Muscle layer of duodenum (tissue), 2 donors: ENCODE measurements around the gene ADAM15.
A peak's percentile ranks its signal among the peaks of the same experiment; 100 is the strongest.

Experiments
- H3K27ac ChIP-seq: one replicate; pipeline ENCODE4 v1.7.0; 2013; ENCODE audit warnings: mild to moderate bottlenecking, low read length
- H3K27me3 ChIP-seq: one replicate; pipeline ENCODE4 v1.7.0; 2013; ENCODE audit warnings: low read depth, mild to moderate bottlenecking, control low read depth, low read length
- H3K36me3 ChIP-seq, 2 donors: one replicate each; pipeline ENCODE4 v1.7.0; 2013; ENCODE audit warnings: low read length in 2 of 2, control low read depth in 1 of 2, mild to moderate bottlenecking in 1 of 2; ENCODE audit not compliant: insufficient read depth in 2 of 2, control insufficient read depth in 1 of 2
- H3K4me1 ChIP-seq, 2 donors: one replicate each; pipeline ENCODE4 v1.7.0; 2013; ENCODE audit warnings: low read length in 2 of 2, mild to moderate bottlenecking in 2 of 2, control low read depth in 1 of 2, moderate library complexity in 1 of 2; ENCODE audit not compliant: insufficient read depth in 2 of 2, control insufficient read depth in 1 of 2
- H3K4me3 ChIP-seq, 2 donors: one replicate each; pipeline ENCODE4 v1.7.0; 2013; ENCODE audit warnings: low read length in 2 of 2, low read depth in 1 of 2, mild to moderate bottlenecking in 1 of 2
- H3K9me3 ChIP-seq, 2 donors: one replicate each; pipeline ENCODE4 v1.7.0; 2013; ENCODE audit warnings: low read length in 2 of 2, control low read depth in 1 of 2, mild to moderate bottlenecking in 1 of 2; ENCODE audit not compliant: control insufficient read depth in 1 of 2
- donor health status: healthy.

Gene ADAM15

DNA sequence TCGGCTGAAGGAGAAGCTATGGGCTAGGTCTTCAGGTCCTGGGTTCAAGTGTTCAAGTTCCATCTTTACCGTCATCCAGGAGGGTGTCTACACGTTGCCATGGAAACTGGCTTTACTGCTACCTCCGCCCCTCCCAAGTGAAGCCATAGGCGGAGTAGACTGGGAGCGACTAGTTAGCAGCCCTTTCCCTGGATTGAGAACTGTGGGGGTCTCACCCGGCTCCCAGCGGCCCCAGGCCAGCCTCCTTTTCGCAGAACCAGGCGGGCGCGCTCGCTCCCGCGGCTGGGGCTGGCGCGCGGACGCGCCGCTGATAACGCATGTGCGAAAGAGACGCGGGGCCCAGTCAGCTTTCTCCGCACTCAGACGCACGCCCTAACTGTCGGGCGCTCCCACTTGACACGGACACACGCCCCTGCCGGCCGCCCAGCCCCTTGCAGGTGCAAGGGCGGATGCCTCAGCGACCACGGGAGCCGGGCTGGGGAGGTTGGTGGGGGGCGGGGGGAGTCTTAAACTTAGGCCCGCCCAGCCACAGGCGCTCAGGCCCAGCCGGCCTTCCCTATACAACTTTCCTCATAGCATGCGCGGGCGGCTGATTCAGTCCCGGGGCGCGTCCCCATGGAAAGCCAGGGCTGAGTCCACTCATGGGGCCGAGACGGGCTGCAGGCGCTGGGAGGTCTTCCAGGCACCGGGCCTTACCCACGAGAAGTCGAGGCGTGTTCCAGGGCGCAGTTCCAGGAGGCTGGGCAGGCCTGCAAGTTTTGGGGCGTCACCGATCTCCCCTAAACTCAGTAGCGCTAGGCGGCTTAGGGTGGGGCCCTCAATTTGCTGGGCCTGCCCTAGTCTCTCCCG is 19.8 kb downstream of the ADAM15 start:
- H3K4me1 ChIP-seq = peaks cover 3 to 17% of the 10 kb centered on the region in 2 donors
- H3K27ac ChIP-seq = peak overlapping the region; percentile 16
- H3K4me3 ChIP-seq = peak overlapping the region; percentile 57 to 66
- no peaks in the 10 kb centered on the region for H3K9me3 ChIP-seq
- no peaks in the 10 kb centered on the region for H3K27me3 ChIP-seq
- H3K36me3 ChIP-seq = no peaks in the 10 kb centered on the region

DNA sequence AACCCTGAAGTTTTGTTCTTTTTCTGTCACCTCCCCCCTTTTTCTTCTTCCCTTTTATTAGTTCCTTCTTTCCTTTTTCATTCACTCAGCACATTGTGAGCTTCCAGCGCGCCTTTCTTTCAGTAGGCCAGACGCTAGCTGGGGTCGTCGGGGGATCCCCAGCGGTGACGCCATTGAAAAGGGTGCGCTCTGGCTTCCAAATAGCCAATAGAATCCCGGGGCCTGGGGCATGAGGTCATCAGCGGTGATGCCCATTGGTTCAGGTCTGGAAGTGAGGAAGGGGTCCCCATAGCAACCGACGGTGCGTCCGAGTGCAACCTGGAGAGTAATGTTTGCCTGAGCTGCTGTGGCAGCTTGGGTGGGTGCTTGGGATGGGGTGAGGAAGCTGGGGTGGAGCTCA is 20.6 kb downstream of the ADAM15 start:
- H3K4me1 ChIP-seq = peaks cover 3 to 17% of the 10 kb centered on the region in 2 donors
- no peak overlapping the region for H3K27ac ChIP-seq
- peak overlapping the region in 1 of 2 donors; percentile 57 for H3K4me3 ChIP-seq
- H3K27me3 ChIP-seq = no peaks in the 10 kb centered on the region
- no peaks in the 10 kb centered on the region for H3K36me3 ChIP-seq
- H3K9me3 ChIP-seq = no peaks in the 10 kb centered on the region

DNA sequence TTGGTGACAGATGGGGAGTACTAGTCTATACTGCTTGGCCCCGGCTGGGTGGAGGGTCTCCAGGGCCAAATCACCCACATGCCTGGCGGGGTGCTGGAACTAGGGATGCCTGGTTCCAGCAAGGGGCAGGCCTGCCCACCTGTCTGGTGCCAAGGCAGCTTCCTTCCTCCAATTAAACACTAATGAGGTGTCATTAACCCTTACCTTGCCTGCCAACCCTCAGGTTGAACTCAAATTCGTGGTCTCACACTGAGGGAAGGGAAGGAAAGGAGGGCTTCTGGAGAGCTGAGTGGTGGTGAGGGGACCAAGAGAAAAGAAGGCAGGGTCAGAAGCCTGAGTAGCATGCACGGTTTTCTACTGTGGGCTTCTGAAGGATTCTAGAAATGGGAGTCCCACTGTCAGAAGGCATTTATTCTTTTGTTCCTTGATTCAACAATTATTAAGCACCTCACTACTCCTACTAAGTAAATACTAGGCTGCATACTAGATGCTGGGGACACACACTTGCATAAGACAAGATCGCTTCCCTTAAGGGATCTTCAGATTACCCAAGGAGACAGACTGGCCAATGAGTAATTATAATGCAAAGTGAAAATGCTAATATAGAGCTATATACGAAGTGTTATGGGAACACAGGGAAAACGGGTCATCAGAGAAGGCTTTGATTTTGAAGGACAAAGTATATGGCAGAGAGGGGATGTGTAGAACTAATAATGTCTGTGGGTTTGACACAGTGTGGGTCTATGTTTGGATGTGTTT is 21.6 kb downstream of the ADAM15 start:
- no peaks in the 10 kb centered on the region for H3K27me3 ChIP-seq
- H3K4me1 ChIP-seq = peaks cover 3 to 17% of the 10 kb centered on the region in 2 donors
- H3K4me3 ChIP-seq = no peak overlapping the region
- H3K27ac ChIP-seq = no peak overlapping the region
- no peaks in the 10 kb centered on the region for H3K9me3 ChIP-seq
- no peaks in the 10 kb centered on the region for H3K36me3 ChIP-seq

DNA sequence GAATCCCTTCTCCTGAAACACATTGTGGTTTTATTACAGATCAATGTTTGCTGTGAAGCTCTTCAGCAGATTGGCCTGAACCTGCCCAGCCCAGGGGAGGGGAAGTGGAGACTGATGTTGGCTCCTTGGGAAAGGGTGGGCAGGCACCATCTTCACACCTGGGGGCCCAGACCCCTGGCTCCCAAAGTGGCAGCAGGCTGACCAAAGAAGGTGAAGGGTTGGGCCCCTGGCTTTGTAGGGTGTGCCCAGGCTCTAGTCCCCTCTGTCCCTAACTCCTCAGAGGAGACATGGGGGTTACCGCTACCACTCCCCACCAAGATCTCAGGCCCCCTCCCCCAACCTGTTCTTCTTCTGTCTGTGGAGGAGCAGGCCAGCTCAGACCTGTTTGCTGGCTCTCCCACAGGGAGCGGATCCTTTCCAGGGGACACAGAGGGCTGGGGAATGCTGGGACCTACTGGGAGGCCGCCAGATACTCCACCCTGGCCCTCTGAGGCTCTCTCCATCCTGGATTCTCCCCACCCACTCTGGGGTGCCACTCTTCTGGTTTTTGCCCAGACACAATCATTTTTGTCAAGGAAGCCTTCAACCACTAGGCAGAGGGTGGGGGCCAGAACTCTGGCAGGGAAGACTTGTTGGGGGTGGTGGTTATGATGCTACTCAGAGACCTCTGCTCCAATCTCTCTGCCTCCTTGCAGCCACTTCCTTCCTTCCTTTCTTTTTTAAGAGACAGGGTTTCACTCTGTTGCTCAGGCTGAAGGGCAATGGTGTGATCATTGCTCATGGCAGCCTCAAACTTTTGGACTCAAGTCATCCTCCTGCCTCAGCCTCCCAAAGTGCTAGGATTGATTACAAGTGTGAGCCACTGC is 22.5 kb downstream of the ADAM15 start:
- H3K27ac ChIP-seq = no peak overlapping the region

DNA sequence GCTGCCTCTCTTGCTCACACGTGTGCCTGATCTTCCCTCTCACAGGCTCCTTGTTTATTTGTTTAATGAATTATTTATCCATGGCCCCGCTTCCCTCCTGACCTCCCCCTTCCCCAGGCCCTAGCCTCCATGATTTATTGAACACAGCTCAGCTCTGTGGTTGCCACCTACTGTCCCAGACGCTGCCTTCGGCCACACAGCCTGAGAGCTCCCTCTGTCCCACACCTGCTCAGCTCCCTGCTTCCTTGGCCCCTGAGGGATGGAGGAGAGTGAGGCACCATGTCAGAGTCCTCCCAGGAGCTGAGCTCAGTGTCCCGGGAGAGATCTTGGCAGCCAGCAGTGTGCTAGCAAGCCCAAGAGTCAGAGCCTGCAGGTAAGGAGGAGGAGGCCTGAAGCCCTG is 24.4 kb downstream of the ADAM15 start:
- Histone ChIP-seq H3K4me1 (peaks cover 0 to 32% of the 10 kb centered on the region in 2 donors), H3K4me3 (no peak overlapping the region), H3K36me3 (no peaks in the 10 kb centered on the region), H3K27me3 (peaks cover 17% of the 10 kb centered on the region), H3K9me3 (no peaks in the 10 kb centered on the region), H3K27ac (no peak overlapping the region)

More for the DNA sequence above, 22.5 kb downstream of the ADAM15 start:
- Histone ChIP-seq H3K9me3 (no peaks in the 10 kb centered on the region), H3K36me3 (no peaks in the 10 kb centered on the region), H3K4me3 (no peak overlapping the region), H3K4me1 (peaks cover 3 to 20% of the 10 kb centered on the region in 2 donors), H3K27me3 (no peaks in the 10 kb centered on the region)

DNA sequence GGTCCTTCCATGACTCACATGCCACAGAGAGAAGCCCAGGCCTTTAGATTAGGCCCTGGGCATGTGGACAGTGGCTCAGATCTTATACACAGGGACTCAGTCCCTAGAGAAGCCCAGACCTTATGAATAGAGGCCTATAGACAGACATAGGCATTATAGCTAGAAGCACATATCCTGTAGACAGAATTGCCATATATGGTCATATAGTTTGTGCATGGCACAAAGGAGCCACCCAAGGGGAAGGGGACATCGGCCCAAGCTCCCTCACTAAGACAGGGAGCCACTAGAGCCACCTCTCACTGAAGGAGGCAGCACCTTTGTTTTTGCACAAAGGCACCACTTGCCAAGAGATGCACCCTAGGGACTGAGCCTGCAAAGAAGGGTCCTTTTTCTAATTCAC is 25.3 kb downstream of the ADAM15 start:
- Histone ChIP-seq H3K9me3 (no peaks in the 10 kb centered on the region), H3K36me3 (no peaks in the 10 kb centered on the region), H3K27ac (no peak overlapping the region), H3K27me3 (peaks cover 25% of the 10 kb centered on the region), H3K4me3 (no peak overlapping the region), H3K4me1 (peaks cover 5 to 36% of the 10 kb centered on the region in 2 donors)

DNA sequence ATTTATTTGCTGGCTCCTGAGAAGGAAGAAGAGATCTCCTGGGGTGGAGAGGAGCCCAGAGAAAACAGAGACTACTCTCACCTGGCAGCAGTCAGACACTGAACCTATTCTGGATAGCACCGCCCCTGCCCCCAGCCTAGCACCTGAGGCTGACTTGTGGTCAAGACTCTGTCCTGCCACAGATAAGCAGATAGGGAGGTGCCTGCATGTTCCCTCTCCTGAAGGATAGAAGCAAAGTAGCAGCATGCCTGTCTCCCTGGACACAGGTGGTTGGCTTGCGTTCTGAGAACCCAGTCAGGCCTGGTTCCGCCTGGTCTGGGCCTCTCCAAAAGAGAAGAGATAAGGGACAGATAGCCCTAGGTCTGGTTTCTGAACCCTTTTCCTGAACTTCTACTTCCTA is 26.2 kb downstream of the ADAM15 start:
- Histone ChIP-seq H3K27me3 (peaks cover 33% of the 10 kb centered on the region), H3K4me3 (no peak overlapping the region), H3K4me1 (peaks cover 8 to 40% of the 10 kb centered on the region in 2 donors), H3K27ac (no peak overlapping the region), H3K9me3 (no peaks in the 10 kb centered on the region), H3K36me3 (no peaks in the 10 kb centered on the region)

DNA sequence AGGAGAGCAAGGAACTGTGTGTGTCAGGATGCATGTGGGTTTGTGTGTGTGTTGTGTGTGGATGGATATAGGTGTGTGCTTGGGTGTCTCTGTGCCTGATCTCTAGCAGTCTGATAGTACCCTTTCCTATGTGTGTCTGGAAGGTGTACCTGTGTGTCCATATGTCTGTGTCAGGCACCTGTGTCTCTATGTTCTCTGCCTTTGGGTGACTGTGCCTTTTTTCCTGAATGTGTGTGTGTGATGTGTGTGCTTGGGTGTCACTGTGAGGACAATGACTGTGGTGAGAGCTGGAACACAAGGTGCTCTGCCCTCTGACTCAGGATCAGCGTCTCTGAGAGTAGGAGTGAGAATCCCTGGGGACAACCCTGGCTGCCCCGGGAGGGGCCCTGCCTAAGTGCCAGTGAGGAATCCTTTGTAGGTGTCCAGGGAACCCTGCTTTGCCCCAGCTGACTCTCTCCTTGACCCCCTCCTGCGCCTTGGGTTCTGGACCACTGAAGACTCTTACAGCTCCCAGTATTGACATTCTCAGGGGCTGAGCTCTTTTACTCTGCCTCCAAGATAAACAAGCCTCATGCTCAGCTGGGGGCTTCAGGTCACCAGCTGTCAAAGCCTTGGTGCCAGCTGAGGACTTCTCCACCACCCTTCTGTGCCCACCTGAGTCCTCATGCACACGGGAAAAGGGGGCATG is 26.8 kb downstream of the ADAM15 start:
- Histone ChIP-seq H3K27ac (no peak overlapping the region), H3K4me3 (no peak overlapping the region), H3K27me3 (peaks cover 39% of the 10 kb centered on the region), H3K4me1 (peaks cover 8 to 45% of the 10 kb centered on the region in 2 donors), H3K36me3 (no peaks in the 10 kb centered on the region), H3K9me3 (no peaks in the 10 kb centered on the region)

DNA sequence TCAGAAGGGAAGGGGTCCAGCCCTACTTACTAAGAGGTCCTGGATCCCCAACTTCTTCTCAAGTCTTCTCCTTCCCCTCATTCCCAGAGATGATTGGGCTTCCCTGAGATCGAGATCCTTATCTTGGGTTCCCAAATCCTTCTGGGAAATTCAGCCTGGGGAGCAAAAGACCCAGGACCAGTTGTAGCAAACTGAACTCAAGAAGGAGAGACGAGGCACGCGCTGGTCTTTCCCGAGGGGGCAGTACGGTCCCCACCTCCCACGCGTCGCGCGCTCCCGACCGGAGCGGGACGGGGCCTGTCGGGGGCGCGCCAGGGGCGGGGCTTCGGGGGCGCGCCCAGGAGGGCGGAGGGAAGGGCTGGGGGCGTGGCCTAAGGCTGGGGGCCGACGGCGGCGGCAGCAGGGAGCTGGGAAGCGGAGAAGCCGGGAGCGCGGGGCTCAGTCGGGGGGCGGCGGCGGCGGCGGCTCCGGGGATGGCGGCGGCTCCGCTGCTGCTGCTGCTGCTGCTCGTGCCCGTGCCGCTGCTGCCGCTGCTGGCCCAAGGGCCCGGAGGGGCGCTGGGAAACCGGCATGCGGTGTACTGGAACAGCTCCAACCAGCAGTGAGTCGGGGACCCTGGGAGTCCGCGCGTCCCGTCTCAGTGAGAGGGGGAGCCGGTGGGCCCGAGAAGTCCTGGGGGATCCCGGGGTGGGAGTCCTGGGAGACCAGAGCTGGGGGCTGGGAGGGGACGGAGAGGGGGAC is 27.5 kb downstream of the ADAM15 start, which contains the start of gene EFNA3:
EFNA3 (plus strand) TSS at position 369 of the 741 bp plus-strand sequence; CDS start at position 474, 105 bp downstream.
- Histone ChIP-seq H3K4me1 (peaks cover 8 to 46% of the 10 kb centered on the region in 2 donors), H3K36me3 (no peaks in the 10 kb centered on the region), H3K27ac (no peak within 1 kb of the TSS), H3K27me3 (peaks cover 46% of the 10 kb centered on the region), H3K4me3 (peak within 1 kb of the TSS; percentile 26 to 53), H3K9me3 (no peaks in the 10 kb centered on the region)

DNA sequence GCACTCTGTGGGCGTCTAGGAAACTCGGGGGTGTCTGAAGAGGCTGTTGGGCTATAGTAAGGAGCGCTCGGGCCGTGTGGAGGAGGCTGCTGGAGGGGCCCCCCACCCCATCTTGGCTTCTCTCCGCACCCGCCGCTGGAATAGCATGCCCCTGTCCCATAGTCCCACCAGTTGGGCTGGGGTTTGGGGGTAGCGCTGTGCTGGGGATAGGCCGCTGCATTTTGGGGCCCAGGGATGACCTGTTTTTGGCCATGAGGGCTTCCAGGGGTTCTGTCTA is 28.0 kb downstream of the ADAM15 start:
- H3K4me3 ChIP-seq = peak overlapping the region in 1 of 2 donors; percentile 53
- H3K27ac ChIP-seq = no peak overlapping the region
- peaks cover 51% of the 10 kb centered on the region for H3K27me3 ChIP-seq
- H3K9me3 ChIP-seq = no peaks in the 10 kb centered on the region
- no peaks in the 10 kb centered on the region for H3K36me3 ChIP-seq
- H3K4me1 ChIP-seq = peaks cover 8 to 50% of the 10 kb centered on the region in 2 donors
